Cardiac muscle cell (in vitro differentiated cells and primary cell): ENCODE results near the gene CSHL1. TPM values are rescaled to one million over a fixed set of nuclear protein-coding genes. Genes with fewer than 3 reads are reported as not detected.
"Not testable (repeated sequence)": the region's sequence is repeated elsewhere in the genome, so short reads cannot be mapped to it uniquely, and the experiment has no call there.

Source experiments
- DNase-seq, 2 donors: peaks; one replicate each; pipeline versions ENCODE4 v3.0.0 to v3.0.0-alpha.2; 2010 to 2017; ENCODE audit warnings: low read depth in 1 of 2, low spot score in 1 of 2
- H3K27ac ChIP-seq: fragments of 200-600 bp; sonication (generic); 2 replicates; pipeline ENCODE4 v1.5.1; 2016
- H3K27me3 ChIP-seq: fragments of 200-600 bp; sonication (generic); 2 replicates; pipeline ENCODE4 v1.6.0; 2016; ENCODE audit warnings: control low read depth
- H3K36me3 ChIP-seq: fragments of 200-600 bp; sonication (generic); 2 replicates; pipeline ENCODE4 v1.5.1; 2016; ENCODE audit warnings: control low read depth
- H3K4me1 ChIP-seq: fragments of 200-600 bp; sonication (generic); 2 replicates; pipeline ENCODE4 v1.8.1; 2017; ENCODE audit warnings: low read depth, mild to moderate bottlenecking, mixed run types
- H3K4me3 ChIP-seq: fragments of 200-600 bp; sonication (generic); 2 replicates; pipeline ENCODE4 v1.5.1; 2016; ENCODE audit warnings: mild to moderate bottlenecking
- H3K9me3 ChIP-seq: fragments of 200-600 bp; sonication (generic); 2 replicates; pipeline ENCODE4 v1.5.1; 2017; ENCODE audit warnings: low read depth, mild to moderate bottlenecking, control low read depth
- CTCF ChIP-seq: IDR thresholded peaks from 2 replicates; pipeline ENCODE4 v1.5.1; 2012; ENCODE audit warnings: low read depth, mild to moderate bottlenecking, low read length
- polyA plus RNA-seq: library from polyadenylated mRNA; unstranded; fragments of >200 nt; fragmentation: Nextera tagmentation; extraction: Ambion mirVana; gene quantifications from 2 replicates; pipeline ENCODE4 v1.2.1, GENCODE V29; 2016
- total RNA-seq: library from RNA; depleted of rRNA; stranded (reverse); fragments of >200 nt; gene quantifications from 2 replicates; pipeline ENCODE4 v1.2.3, GENCODE V29; 2016

Gene CSHL1
- total and polyA plus RNA-seq, 2 experiments from 2014 or later: not detected

GRCh38 chr17:63896524-63897354, 14.3 kb downstream of the CSHL1 start, which contains the start of gene CSH1:
TSS of gene CSH1 (minus strand) at chr17:63896574. CDS start at chr17:63896511, 63 bp downstream.
- DNase-seq, H3K4me1 ChIP-seq: not testable (repeated sequence)

GRCh38 chr17:63894821-63895220, 16.2 kb downstream of the CSHL1 start:
- H3K9me3 ChIP-seq, H3K4me1 ChIP-seq, H3K27me3 ChIP-seq, H3K27ac ChIP-seq, H3K36me3 ChIP-seq, H3K4me3 ChIP-seq, DNase-seq: not testable (repeated sequence)

More at GRCh38 chr17:63896524-63897354, 14.3 kb downstream of the CSHL1 start, which contains the start of gene CSH1:
- not testable (repeated sequence) for H3K27me3 ChIP-seq, H3K9me3 ChIP-seq, H3K36me3 ChIP-seq, H3K27ac ChIP-seq, H3K4me3 ChIP-seq

GRCh38 chr17:63894021-63894420, 17.0 kb downstream of the CSHL1 start:
- H3K9me3 ChIP-seq, DNase-seq, H3K27ac ChIP-seq: not testable (repeated sequence)

GRCh38 chr17:63892316-63893037, 18.6 kb downstream of the CSHL1 start:
- DNase-seq: peak in 1 of 2 donors; percentile 33
- not testable (repeated sequence) for H3K36me3 ChIP-seq, H3K9me3 ChIP-seq, H3K4me1 ChIP-seq, H3K27ac ChIP-seq, H3K27me3 ChIP-seq, H3K4me3 ChIP-seq
- TF ChIP-seq CTCF: peak; percentile 45

More at GRCh38 chr17:63894021-63894420, 17.0 kb downstream of the CSHL1 start:
- not testable (repeated sequence) for H3K36me3 ChIP-seq, H3K27me3 ChIP-seq, H3K4me3 ChIP-seq, H3K4me1 ChIP-seq

GRCh38 chr17:63889026-63889848, 21.8 kb downstream of the CSHL1 start:
- peak; percentile 43 to 64 for DNase-seq
- not testable (repeated sequence) for H3K27me3 ChIP-seq, H3K27ac ChIP-seq

GRCh38 chr17:63885119-63885518, 25.9 kb downstream of the CSHL1 start:
- H3K36me3 ChIP-seq, H3K4me3 ChIP-seq, H3K4me1 ChIP-seq, H3K9me3 ChIP-seq, H3K27me3 ChIP-seq, DNase-seq, H3K27ac ChIP-seq: not testable (repeated sequence)

More at GRCh38 chr17:63889026-63889848, 21.8 kb downstream of the CSHL1 start:
- H3K36me3 ChIP-seq, H3K4me3 ChIP-seq, H3K9me3 ChIP-seq, H3K4me1 ChIP-seq: not testable (repeated sequence)
- TF ChIP-seq CTCF: peak; percentile 44

- not testable (repeated sequence) for H3K4me1 ChIP-seq, H3K27ac ChIP-seq, H3K36me3 ChIP-seq, H3K4me3 ChIP-seq, DNase-seq, H3K9me3 ChIP-seq, H3K27me3 ChIP-seq
Measured at GRCh38 chr17:63882626-63883126, 28.4 kb downstream of the CSHL1 start.
